ENCODE results near the gene CCSAP. TPM values are rescaled to one million over a fixed set of nuclear protein-coding genes. Genes with fewer than 3 reads are reported as not detected.

CCSAP gene
- total and polyA plus RNA-seq, 10 of the 15 experiments (the other 5 are each of a cell fraction or from before 2014, with no cell fraction given): 0.75 to 3.4 (median 2.8) TPM

DNA sequence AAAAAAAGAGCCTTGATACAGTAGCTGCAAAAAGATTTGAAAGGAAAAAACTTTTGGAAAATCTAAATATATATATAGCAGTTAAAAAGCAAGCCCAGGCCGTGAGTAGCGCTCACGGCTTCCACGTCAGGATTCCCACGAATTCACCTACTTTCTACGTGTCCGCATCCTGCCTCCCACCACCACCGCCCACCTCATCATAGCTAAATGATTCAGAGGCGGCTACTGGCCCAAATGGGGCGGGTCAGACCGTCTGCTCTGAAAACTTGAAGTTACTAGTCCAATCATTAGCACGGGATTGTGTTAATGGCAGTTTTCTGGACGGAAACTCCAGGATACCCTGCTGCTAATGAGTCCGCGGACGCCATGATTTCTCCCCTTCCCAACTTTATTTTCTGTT lies 1.3 kb upstream of the CCSAP start:
- BruUV-seq (replicated peaks): no TSS peak
- H3K79me2 ChIP-seq (ENCODE audit: control insufficient read depth, insufficient read depth, low read length): peaks cover 7% of the 10 kb centered on the region
- in situ Hi-C loops (cut with MboI): no loop called here
- H2AFZ ChIP-seq (ENCODE audit: control insufficient read depth, low read depth, low read length): no peak overlapping the region
- no peak for FAIRE-seq
- intact Hi-C loops (cut with micrococcal nuclease; ENCODE audit: unreplicated experiment): no loop called here
- CTCF ChIA-PET: interaction anchor here (0.9 kb wide), 1 partner anchor 29 kb away, joined by 3 read pairs; no protein-coding TSS in a partner anchor
- WGBS (ENCODE audit: insufficient coverage, insufficient replicate concordance, low lambda C conversion rate, missing lambda C conversion rate): 66% methylated on average over 16 of the region's 16 CpGs
- no peak for DNase-seq (ENCODE audit: low read depth, low spot score)
- H3K4me3 ChIP-seq: no peak overlapping the region
- H3K4me1 ChIP-seq (ENCODE audit: control insufficient read depth, insufficient read depth, low read length): peaks cover 6% of the 10 kb centered on the region
- no peak overlapping the region for H3K9ac ChIP-seq (ENCODE audit: control insufficient read depth, insufficient read depth, low read length)
- H3K9me3 ChIP-seq (replicated peaks; ENCODE audit: control insufficient read depth, insufficient read depth, low read length): no peaks in the 10 kb centered on the region; the same call in 1 of the 3 replicates
- H3K4me2 ChIP-seq (ENCODE audit: control insufficient read depth, insufficient read depth): peak overlapping the region; percentile 22; the same call in 1 of the 2 replicates
- POLR2A ChIA-PET: no interaction called here
- peaks cover 0 to 2% of the 10 kb centered on the region in 2 experiments; a peak in 2 of 4 replicates for H3K27me3 ChIP-seq (replicated peaks in 1 of 2; ENCODE audit: control insufficient read depth in 2 of 2, insufficient read depth in 2 of 2, low read length in 1 of 2)
- H3K36me3 ChIP-seq (ENCODE audit: control insufficient read depth in 2 of 2, insufficient read depth in 2 of 2, low read length in 1 of 2): no peaks in the 10 kb centered on the region
- SMC1A ChIA-PET (ENCODE audit: uncharacterized antibody, unreplicated experiment): interaction anchor here (1.2 to 1.8 kb wide), 2 partner anchors 9 to 97 kb away, joined by 3 to 4 read pairs; no protein-coding TSS in a partner anchor
- RAD21 ChIA-PET (ENCODE audit: unreplicated experiment): no interaction called here
- no peaks in the 10 kb centered on the region for H4K20me1 ChIP-seq (ENCODE audit: control insufficient read depth, insufficient read depth)
- no peak for ATAC-seq
- H3K27ac ChIP-seq (ENCODE audit: control insufficient read depth, insufficient read depth): no peak overlapping the region
- TF ChIP-seq, protein P1, sequence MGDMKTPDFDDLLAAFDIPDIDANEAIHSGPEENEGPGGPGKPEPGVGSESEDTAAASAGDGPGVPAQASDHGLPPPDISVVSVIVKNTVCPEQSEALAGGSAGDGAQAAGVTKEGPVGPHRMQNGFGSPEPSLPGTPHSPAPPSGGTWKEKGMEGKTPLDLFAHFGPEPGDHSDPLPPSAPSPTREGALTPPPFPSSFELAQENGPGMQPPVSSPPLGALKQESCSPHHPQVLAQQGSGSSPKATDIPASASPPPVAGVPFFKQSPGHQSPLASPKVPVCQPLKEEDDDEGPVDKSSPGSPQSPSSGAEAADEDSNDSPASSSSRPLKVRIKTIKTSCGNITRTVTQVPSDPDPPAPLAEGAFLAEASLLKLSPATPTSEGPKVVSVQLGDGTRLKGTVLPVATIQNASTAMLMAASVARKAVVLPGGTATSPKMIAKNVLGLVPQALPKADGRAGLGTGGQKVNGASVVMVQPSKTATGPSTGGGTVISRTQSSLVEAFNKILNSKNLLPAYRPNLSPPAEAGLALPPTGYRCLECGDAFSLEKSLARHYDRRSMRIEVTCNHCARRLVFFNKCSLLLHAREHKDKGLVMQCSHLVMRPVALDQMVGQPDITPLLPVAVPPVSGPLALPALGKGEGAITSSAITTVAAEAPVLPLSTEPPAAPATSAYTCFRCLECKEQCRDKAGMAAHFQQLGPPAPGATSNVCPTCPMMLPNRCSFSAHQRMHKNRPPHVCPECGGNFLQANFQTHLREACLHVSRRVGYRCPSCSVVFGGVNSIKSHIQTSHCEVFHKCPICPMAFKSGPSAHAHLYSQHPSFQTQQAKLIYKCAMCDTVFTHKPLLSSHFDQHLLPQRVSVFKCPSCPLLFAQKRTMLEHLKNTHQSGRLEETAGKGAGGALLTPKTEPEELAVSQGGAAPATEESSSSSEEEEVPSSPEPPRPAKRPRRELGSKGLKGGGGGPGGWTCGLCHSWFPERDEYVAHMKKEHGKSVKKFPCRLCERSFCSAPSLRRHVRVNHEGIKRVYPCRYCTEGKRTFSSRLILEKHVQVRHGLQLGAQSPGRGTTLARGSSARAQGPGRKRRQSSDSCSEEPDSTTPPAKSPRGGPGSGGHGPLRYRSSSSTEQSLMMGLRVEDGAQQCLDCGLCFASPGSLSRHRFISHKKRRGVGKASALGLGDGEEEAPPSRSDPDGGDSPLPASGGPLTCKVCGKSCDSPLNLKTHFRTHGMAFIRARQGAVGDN (IDR thresholded peaks at IDR 0.05): no peak
- TF ChIP-seq CBX3 (IDR thresholded peaks at IDR 0.05; ENCODE audit: borderline replicate concordance, low read depth) (no peak), FOXK2 (IDR thresholded peaks at IDR 0.05) (no peak), NFYB (IDR thresholded peaks at IDR 0.05; ENCODE audit: insufficient read depth, low read depth, low read length) (no peak), NR2C1 (IDR thresholded peaks at IDR 0.05) (no peak), ZZZ3 (IDR thresholded peaks at IDR 0.05; ENCODE audit: control insufficient read depth, insufficient read length, low read depth) (no peak), TCF7 (IDR thresholded peaks at IDR 0.05; ENCODE audit: borderline replicate concordance) (no peak), CHD1 (IDR thresholded peaks at IDR 0.05; ENCODE audit: low read depth, low read length) (no peak), STAT1 (conservative IDR thresholded peaks at IDR 0.05) (no peak), TARDBP (IDR thresholded peaks at IDR 0.05; ENCODE audit: borderline replicate concordance) (no peak), CEBPB (IDR thresholded peaks at IDR 0.05; ENCODE audit: borderline replicate concordance in 1 of 2, low read depth in 2 of 2, low read length in 2 of 2) (no peak), SMAD5 (IDR thresholded peaks at IDR 0.05; ENCODE audit: low read depth) (no peak), RB1 (IDR thresholded peaks at IDR 0.05; ENCODE audit: borderline replicate concordance) (no peak)
- TF ChIP-seq, protein P2, sequence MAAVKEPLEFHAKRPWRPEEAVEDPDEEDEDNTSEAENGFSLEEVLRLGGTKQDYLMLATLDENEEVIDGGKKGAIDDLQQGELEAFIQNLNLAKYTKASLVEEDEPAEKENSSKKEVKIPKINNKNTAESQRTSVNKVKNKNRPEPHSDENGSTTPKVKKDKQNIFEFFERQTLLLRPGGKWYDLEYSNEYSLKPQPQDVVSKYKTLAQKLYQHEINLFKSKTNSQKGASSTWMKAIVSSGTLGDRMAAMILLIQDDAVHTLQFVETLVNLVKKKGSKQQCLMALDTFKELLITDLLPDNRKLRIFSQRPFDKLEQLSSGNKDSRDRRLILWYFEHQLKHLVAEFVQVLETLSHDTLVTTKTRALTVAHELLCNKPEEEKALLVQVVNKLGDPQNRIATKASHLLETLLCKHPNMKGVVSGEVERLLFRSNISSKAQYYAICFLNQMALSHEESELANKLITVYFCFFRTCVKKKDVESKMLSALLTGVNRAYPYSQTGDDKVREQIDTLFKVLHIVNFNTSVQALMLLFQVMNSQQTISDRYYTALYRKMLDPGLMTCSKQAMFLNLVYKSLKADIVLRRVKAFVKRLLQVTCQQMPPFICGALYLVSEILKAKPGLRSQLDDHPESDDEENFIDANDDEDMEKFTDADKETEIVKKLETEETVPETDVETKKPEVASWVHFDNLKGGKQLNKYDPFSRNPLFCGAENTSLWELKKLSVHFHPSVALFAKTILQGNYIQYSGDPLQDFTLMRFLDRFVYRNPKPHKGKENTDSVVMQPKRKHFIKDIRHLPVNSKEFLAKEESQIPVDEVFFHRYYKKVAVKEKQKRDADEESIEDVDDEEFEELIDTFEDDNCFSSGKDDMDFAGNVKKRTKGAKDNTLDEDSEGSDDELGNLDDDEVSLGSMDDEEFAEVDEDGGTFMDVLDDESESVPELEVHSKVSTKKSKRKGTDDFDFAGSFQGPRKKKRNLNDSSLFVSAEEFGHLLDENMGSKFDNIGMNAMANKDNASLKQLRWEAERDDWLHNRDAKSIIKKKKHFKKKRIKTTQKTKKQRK (IDR thresholded peaks at IDR 0.05; ENCODE audit: low read depth, low read length): no peak
- TF ChIP-seq, protein P3, sequence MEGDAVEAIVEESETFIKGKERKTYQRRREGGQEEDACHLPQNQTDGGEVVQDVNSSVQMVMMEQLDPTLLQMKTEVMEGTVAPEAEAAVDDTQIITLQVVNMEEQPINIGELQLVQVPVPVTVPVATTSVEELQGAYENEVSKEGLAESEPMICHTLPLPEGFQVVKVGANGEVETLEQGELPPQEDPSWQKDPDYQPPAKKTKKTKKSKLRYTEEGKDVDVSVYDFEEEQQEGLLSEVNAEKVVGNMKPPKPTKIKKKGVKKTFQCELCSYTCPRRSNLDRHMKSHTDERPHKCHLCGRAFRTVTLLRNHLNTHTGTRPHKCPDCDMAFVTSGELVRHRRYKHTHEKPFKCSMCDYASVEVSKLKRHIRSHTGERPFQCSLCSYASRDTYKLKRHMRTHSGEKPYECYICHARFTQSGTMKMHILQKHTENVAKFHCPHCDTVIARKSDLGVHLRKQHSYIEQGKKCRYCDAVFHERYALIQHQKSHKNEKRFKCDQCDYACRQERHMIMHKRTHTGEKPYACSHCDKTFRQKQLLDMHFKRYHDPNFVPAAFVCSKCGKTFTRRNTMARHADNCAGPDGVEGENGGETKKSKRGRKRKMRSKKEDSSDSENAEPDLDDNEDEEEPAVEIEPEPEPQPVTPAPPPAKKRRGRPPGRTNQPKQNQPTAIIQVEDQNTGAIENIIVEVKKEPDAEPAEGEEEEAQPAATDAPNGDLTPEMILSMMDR (IDR thresholded peaks at IDR 0.05 in 2 of 3, conservative IDR thresholded peaks at IDR 0.05 in 1 of 3; ENCODE audit: control insufficient read depth in 2 of 3, extremely low read depth in 1 of 3, insufficient read depth in 1 of 3, low read depth in 3 of 3, low read length in 3 of 3): no peak
- TF ChIP-seq, protein P4, sequence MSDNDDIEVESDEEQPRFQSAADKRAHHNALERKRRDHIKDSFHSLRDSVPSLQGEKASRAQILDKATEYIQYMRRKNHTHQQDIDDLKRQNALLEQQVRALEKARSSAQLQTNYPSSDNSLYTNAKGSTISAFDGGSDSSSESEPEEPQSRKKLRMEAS (IDR thresholded peaks at IDR 0.05; ENCODE audit: low read depth, low read length): no peak

Data from GM12878 (cell line).